HL-60 (cell line): Measurements from ENCODE around the gene KAZALD1.

Source experiments
- TF ChIP-seq, protein P1 (sequence below): IDR thresholded peaks from 2 replicates; pipeline ENCODE4 v1.6.1; 2012; ENCODE audit warnings: low read depth; ENCODE audit not compliant: insufficient replicate concordance
- TF ChIP-seq, protein P2 (sequence below): IDR thresholded peaks from one replicate; pipeline ENCODE4 v1.5.1; 2011; ENCODE audit warnings: low read length, control low read depth, inconsistent platforms; ENCODE audit not compliant: insufficient read depth

- TF ChIP-seq, protein P1, sequence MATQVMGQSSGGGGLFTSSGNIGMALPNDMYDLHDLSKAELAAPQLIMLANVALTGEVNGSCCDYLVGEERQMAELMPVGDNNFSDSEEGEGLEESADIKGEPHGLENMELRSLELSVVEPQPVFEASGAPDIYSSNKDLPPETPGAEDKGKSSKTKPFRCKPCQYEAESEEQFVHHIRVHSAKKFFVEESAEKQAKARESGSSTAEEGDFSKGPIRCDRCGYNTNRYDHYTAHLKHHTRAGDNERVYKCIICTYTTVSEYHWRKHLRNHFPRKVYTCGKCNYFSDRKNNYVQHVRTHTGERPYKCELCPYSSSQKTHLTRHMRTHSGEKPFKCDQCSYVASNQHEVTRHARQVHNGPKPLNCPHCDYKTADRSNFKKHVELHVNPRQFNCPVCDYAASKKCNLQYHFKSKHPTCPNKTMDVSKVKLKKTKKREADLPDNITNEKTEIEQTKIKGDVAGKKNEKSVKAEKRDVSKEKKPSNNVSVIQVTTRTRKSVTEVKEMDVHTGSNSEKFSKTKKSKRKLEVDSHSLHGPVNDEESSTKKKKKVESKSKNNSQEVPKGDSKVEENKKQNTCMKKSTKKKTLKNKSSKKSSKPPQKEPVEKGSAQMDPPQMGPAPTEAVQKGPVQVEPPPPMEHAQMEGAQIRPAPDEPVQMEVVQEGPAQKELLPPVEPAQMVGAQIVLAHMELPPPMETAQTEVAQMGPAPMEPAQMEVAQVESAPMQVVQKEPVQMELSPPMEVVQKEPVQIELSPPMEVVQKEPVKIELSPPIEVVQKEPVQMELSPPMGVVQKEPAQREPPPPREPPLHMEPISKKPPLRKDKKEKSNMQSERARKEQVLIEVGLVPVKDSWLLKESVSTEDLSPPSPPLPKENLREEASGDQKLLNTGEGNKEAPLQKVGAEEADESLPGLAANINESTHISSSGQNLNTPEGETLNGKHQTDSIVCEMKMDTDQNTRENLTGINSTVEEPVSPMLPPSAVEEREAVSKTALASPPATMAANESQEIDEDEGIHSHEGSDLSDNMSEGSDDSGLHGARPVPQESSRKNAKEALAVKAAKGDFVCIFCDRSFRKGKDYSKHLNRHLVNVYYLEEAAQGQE = no peak
- TF ChIP-seq, protein P2, sequence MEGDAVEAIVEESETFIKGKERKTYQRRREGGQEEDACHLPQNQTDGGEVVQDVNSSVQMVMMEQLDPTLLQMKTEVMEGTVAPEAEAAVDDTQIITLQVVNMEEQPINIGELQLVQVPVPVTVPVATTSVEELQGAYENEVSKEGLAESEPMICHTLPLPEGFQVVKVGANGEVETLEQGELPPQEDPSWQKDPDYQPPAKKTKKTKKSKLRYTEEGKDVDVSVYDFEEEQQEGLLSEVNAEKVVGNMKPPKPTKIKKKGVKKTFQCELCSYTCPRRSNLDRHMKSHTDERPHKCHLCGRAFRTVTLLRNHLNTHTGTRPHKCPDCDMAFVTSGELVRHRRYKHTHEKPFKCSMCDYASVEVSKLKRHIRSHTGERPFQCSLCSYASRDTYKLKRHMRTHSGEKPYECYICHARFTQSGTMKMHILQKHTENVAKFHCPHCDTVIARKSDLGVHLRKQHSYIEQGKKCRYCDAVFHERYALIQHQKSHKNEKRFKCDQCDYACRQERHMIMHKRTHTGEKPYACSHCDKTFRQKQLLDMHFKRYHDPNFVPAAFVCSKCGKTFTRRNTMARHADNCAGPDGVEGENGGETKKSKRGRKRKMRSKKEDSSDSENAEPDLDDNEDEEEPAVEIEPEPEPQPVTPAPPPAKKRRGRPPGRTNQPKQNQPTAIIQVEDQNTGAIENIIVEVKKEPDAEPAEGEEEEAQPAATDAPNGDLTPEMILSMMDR = no peak
Measured at GRCh38 chr10:101091546-101092290, 29.9 kb downstream of the KAZALD1 start.
